IMR-90 (cell line): Measurements from ENCODE around the gene KRTAP12-3.

Experiments used
- BHLHE40 ChIP-seq: fragments of 150-350 bp; IDR thresholded peaks from 2 replicates; pipeline ENCODE4 v1.6.1; 2016; ENCODE audit warnings: mild to moderate bottlenecking, low read depth, low read length
- CHD1 ChIP-seq: IDR thresholded peaks from 2 replicates; pipeline ENCODE4 v1.6.1; 2012; ENCODE audit warnings: low read depth, low read length, improper control_type of control experiment
- CTCF ChIP-seq: conservative IDR thresholded peaks from 2 replicates; pipeline ENCODE4 v1.5.1; 2012; ENCODE audit warnings: mild to moderate bottlenecking, low read depth, low read length, improper control_type of control experiment
- MAFK ChIP-seq: IDR thresholded peaks from 2 replicates; pipeline ENCODE4 v1.6.1; 2012; ENCODE audit warnings: low read depth, low read length, improper control_type of control experiment
- POLR2A ChIP-seq: IDR thresholded peaks from 2 replicates; pipeline ENCODE4 v1.6.1; 2012; ENCODE audit warnings: mild to moderate bottlenecking, low read depth, low read length
- RAD21 ChIP-seq: IDR thresholded peaks from 2 replicates; pipeline ENCODE4 v1.6.1; 2012; ENCODE audit warnings: low read length, improper control_type of control experiment
- RCOR1 ChIP-seq: IDR thresholded peaks from 2 replicates; pipeline ENCODE4 v1.6.1; 2012; ENCODE audit warnings: mild to moderate bottlenecking, low read length, improper control_type of control experiment; ENCODE audit not compliant: insufficient replicate concordance
- USF2 ChIP-seq: fragments of 150-350 bp; IDR thresholded peaks from 2 replicates; pipeline ENCODE4 v1.6.1; 2017; ENCODE audit warnings: mild to moderate bottlenecking, antibody characterized with exemption, low read length, low read depth

GRCh38 chr21:44625756-44626155, 32.0 kb upstream of the KRTAP12-3 start:
- no peak for TF ChIP-seq RCOR1
- TF ChIP-seq CTCF: no peak
- no peak for TF ChIP-seq CHD1
- no peak for TF ChIP-seq RAD21
- no peak for TF ChIP-seq BHLHE40
- TF ChIP-seq MAFK: no peak
- no peak for TF ChIP-seq POLR2A
- no peak for TF ChIP-seq USF2
